K562 (cell line): Measurements from ENCODE around the gene MICOS13. TPM values are rescaled to one million over a fixed set of nuclear protein-coding genes. Genes with fewer than 3 reads are reported as not detected.
"Not testable (repeated sequence)": the region's sequence is repeated elsewhere in the genome, so short reads cannot be mapped to it uniquely, and the experiment has no call there.

Experiments
- ATAC-seq: fragments of 200-7000 bp; cut with Tn5 transposase; 3 replicates; pipeline ENCODE4 v1.9.1; 2020; ENCODE audit warnings: moderate library complexity
- BruUV-seq: library from RNA; stranded (reverse); fragments of 400-500 nt; replicated peaks from 2 replicates; lab custom pipeline; 2021; lab: Mats Ljungman, UMichigan
- CTCF ChIA-PET: fragments of 300-600 bp; formaldehyde crosslinking; extraction: SDS; loops from one replicate; lab custom pipeline; 2021; ENCODE audit warnings: low intra/inter-chr PET ratio; lab: Yijun Ruan, JAX
- POLR2A ChIA-PET: fragments of 300-600, 350-650 bp; sonication (Branson Sonifier 250); formaldehyde crosslinking; extraction: SDS; loops from one replicate; lab custom pipeline; 2021; ENCODE audit warnings: antibody characterized with exemption, inconsistent platforms; lab: Yijun Ruan, JAX
- DNase-seq, 4 experiments: peaks; one replicate each; pipeline versions ENCODE4 v3.0.0 to v3.0.0-alpha.2; 2011 to 2018; ENCODE audit warnings: low spot score in 3 of 4, mixed read lengths in 3 of 4; ENCODE audit errors: extremely low read depth in 1 of 4
- FAIRE-seq: peaks from 2 replicates; lab custom pipeline; 2011; peaks lifted over from hg19 to GRCh38; lab: Jason Lieb, UNC
- H2AFZ ChIP-seq: 2 replicates; pipeline ENCODE4 v1.6.0; 2011; ENCODE audit warnings: low read depth, low read length, control low read depth, inconsistent platforms
- H3K27ac ChIP-seq: fragments of 200-600 bp; 3 replicates; pipeline ENCODE4 v1.8.0; 2011; ENCODE audit warnings: low read depth, mild to moderate bottlenecking, control low read depth, inconsistent platforms, low read length, moderate library complexity, mixed read lengths; ENCODE audit errors: extremely low read depth
- H3K27me3 ChIP-seq, 2 experiments: fragments of 300-600 bp in 1 of 2; 2 replicates in 1 of 2; 3 replicates in 1 of 2; pipeline versions ENCODE4 v1.6.0 to v1.8.0; 2011; ENCODE audit warnings: inconsistent platforms in 2 of 2, low read length in 2 of 2, mild to moderate bottlenecking in 1 of 2, mixed read lengths in 1 of 2, moderate library complexity in 1 of 2; ENCODE audit not compliant: control insufficient read depth in 2 of 2, insufficient read depth in 2 of 2
- H3K36me3 ChIP-seq: fragments of 300-600 bp; 3 replicates; pipeline ENCODE4 v1.8.0; 2011; ENCODE audit warnings: mild to moderate bottlenecking, low read length, inconsistent platforms; ENCODE audit not compliant: control insufficient read depth, insufficient read depth
- H3K4me1 ChIP-seq, 2 experiments: fragments of 200-600 bp in 1 of 2; replicated peaks in 1 of 2; 2 replicates in 1 of 2; 3 replicates in 1 of 2; pipeline versions ENCODE4 v1.5.1 to v1.8.0; 2011; ENCODE audit warnings: inconsistent platforms in 2 of 2, low read length in 2 of 2, mild to moderate bottlenecking in 1 of 2, mixed read lengths in 1 of 2, moderate library complexity in 1 of 2; ENCODE audit not compliant: control insufficient read depth in 2 of 2, insufficient read depth in 2 of 2
- H3K4me2 ChIP-seq: 2 replicates; pipeline ENCODE4 v1.6.1; 2011; ENCODE audit warnings: low read length, control low read depth, inconsistent platforms, mixed read lengths; ENCODE audit not compliant: insufficient read depth
- H3K4me3 ChIP-seq: fragments of 200-600 bp; sonication (generic), shearing (Covaris generic); 2 replicates; pipeline ENCODE4 v1.5.1; 2016; ENCODE audit warnings: control low read depth, inconsistent platforms
- H3K79me2 ChIP-seq: fragments of 200-600 bp; 3 replicates; pipeline ENCODE4 v1.8.0; 2011; ENCODE audit warnings: low read length, inconsistent platforms; ENCODE audit not compliant: control insufficient read depth, insufficient read depth
- H3K9ac ChIP-seq, 2 experiments: 2 replicates each; pipeline versions ENCODE4 v1.6.0 to v1.6.1; 2011; ENCODE audit warnings: low read depth in 2 of 2, low read length in 2 of 2, control low read depth in 1 of 2, inconsistent platforms in 1 of 2, mild to moderate bottlenecking in 1 of 2, mixed read lengths in 1 of 2; ENCODE audit not compliant: insufficient read depth in 1 of 2
- H3K9me1 ChIP-seq: one replicate; pipeline ENCODE4 v1.6.0; 2011; ENCODE audit warnings: inconsistent platforms, mild to moderate bottlenecking, low read length, moderate library complexity; ENCODE audit not compliant: control insufficient read depth, insufficient read depth
- H3K9me3 ChIP-seq: replicated peaks from 2 replicates; pipeline ENCODE4 v1.5.1; 2011; ENCODE audit warnings: low read depth, low read length, inconsistent platforms; ENCODE audit not compliant: control insufficient read depth, insufficient read depth
- H4K20me1 ChIP-seq: replicated peaks from 2 replicates; pipeline ENCODE4 v1.6.1; 2011; ENCODE audit warnings: low read length, inconsistent platforms, mixed read lengths; ENCODE audit not compliant: control insufficient read depth, insufficient read depth
- POLR2A ChIP-seq: fragments of 450-650 bp; conservative IDR thresholded peaks from 2 replicates; pipeline ENCODE4 v1.6.1; 2016
- POLR2AphosphoS2 ChIP-seq: IDR thresholded peaks from 2 replicates; pipeline ENCODE4 v1.6.1; 2012; ENCODE audit warnings: low read length, improper control_type of control experiment
- POLR2G ChIP-seq: fragments of 200-400 bp; formaldehyde crosslinking; IDR thresholded peaks from 2 replicates; pipeline ENCODE4 v1.6.1; 2017; ENCODE audit warnings: low read depth, mild to moderate bottlenecking, antibody characterized with exemption, low read length, moderate library complexity
- RBFOX2 ChIP-seq: fragments of 200-400 bp; formaldehyde crosslinking; IDR thresholded peaks from 2 replicates; pipeline ENCODE4 v1.6.1; 2017; ENCODE audit warnings: low read depth, mild to moderate bottlenecking, low read length, moderate library complexity
- RBM17 ChIP-seq: fragments of 200-400 bp; formaldehyde crosslinking; IDR thresholded peaks from 2 replicates; pipeline ENCODE4 v1.6.1; 2017; ENCODE audit warnings: low read depth, mild to moderate bottlenecking, low read length, borderline replicate concordance
- RBM22 ChIP-seq: fragments of 200-400 bp; formaldehyde crosslinking; IDR thresholded peaks from 2 replicates; pipeline ENCODE4 v1.6.1; 2018; ENCODE audit warnings: low read length, low read depth; ENCODE audit not compliant: poor library complexity, severe bottlenecking
- SMAD2 ChIP-seq: fragments of 150-350 bp; IDR thresholded peaks from 2 replicates; pipeline ENCODE4 v1.6.1; 2014; ENCODE audit warnings: low read depth, mild to moderate bottlenecking, low read length
- WGBS: fragments of 100-300 bp; shearing (Covaris generic); methylation state at CpG from one replicate; pipeline ENCODE4 v1.1.6; 2016; ENCODE audit warnings: low coverage, mixed read lengths; ENCODE audit not compliant: insufficient coverage; ENCODE audit errors: missing lambda C conversion rate; 5-methylcytosine and 5-hydroxymethylcytosine counted together
- in situ Hi-C: fragments of 300-500 bp; cut with MboI; formaldehyde crosslinking; loops from 4 replicates; pipeline ENCODE4 v1.15.0; 2018; ENCODE audit warnings: inconsistent platforms, mixed read lengths
- intact Hi-C: fragments of 100-400 bp; cut with micrococcal nuclease; formaldehyde crosslinking; loops from 2 replicates; pipeline ENCODE4 v1.14.2; 2022
- polyA plus RNA-seq, 8 experiments: library from polyadenylated mRNA; depleted of rRNA in 4 of 8; stranded (reverse) in 5 of 8; unstranded in 3 of 8; fragments of >200 nt; fragmentation: Nextera tagmentation in 2 of 8; fragmentation: Illumina TruSeq in 1 of 8; extraction: Ambion mirVana in 2 of 8; extraction: Trizol in 1 of 8; gene quantifications; 2 replicates each; pipeline versions ENCODE4 v1.2.1 to v1.2.3, GENCODE V29; 2011 to 2014; ENCODE audit warnings: inconsistent platforms in 1 of 8, missing spikeins in 1 of 8
- total RNA-seq, 7 experiments: library from RNA; depleted of rRNA in 6 of 7; stranded (reverse); fragments of >200 nt in 6 of 7; fragmentation: Illumina TruSeq in 2 of 7; extraction: Trizol in 2 of 7; gene quantifications; 2 replicates each; pipeline versions ENCODE4 v1.2.1 to v1.2.3, GENCODE V29; 2011 to 2021; ENCODE audit warnings: low replicate concordance in 1 of 7

MICOS13 gene
- total and polyA plus RNA-seq, 9 of the 15 experiments (the other 6 are each of a cell fraction or from before 2014, with no cell fraction given) = 15.5 to 220 (median 49.4) TPM

- TF ChIP-seq RBFOX2 = 0 out of 2 replicates have a peak, but pooled peaks have one; percentile 4
- peak; percentile 6; the same call in 1 of the 2 replicates for TF ChIP-seq POLR2G
- H3K4me2 ChIP-seq, FAIRE-seq, H3K27me3 ChIP-seq, CTCF ChIA-PET, H3K27ac ChIP-seq, H3K9ac ChIP-seq, H3K4me3 ChIP-seq, H2AFZ ChIP-seq, in situ Hi-C loops, BruUV-seq, DNase-seq, intact Hi-C loops, H3K9me1 ChIP-seq, ATAC-seq, H3K9me3 ChIP-seq: not testable (repeated sequence)
- Histone ChIP-seq H3K36me3 (peaks cover 83% of the 10 kb centered on the region; the same call in 2 of the 3 replicates), H3K4me1 (peaks cover 0 to 36% of the 10 kb centered on the region in 2 experiments; a peak in 2 of 5 replicates), H4K20me1 (0 out of 2 replicates have a peak, but pooled peaks cover 15% of the 10 kb centered on the region), H3K79me2 (peaks cover 18% of the 10 kb centered on the region; the same call in 2 of the 3 replicates)
- WGBS = no CpG with 5 or more reads among the region's 28 CpGs
- POLR2A ChIA-PET = interaction anchor here (0.6 kb wide), 1 partner anchor 999 kb away, joined by 3 read pairs; no protein-coding TSS in a partner anchor
Observed at GRCh38 chr19:5702053-5702410, 21.7 kb upstream of the MICOS13 start.

- Histone ChIP-seq H4K20me1 (peaks cover 22% of the 10 kb centered on the region), H3K9me3 (no peaks in the 10 kb centered on the region), H3K4me2 (no peak overlapping the region), H3K9ac (no peak overlapping the region), H3K27ac (no peak overlapping the region), H3K4me1 (peaks cover 0 to 50% of the 10 kb centered on the region in 2 experiments; a peak in 2 of 5 replicates), H3K4me3 (no peak overlapping the region), H3K79me2 (peaks cover 26% of the 10 kb centered on the region), H3K9me1 (no peaks in the 10 kb centered on the region), H3K27me3 (no peaks in the 10 kb centered on the region)
- DNase-seq = no peak
- POLR2A ChIA-PET = interaction anchor here (0.6 to 2.0 kb wide), 5 partner anchors 9 to 20 kb away, joined by 3 to 7 read pairs (median 4); partner anchors contain the start of genes CATSPERD, LONP1 and RPL36
- TF ChIP-seq RBFOX2 (peak; percentile 32), POLR2A (peak; percentile 52; the same call in 1 of the 2 replicates), POLR2AphosphoS2 (peak; percentile 69; the same call in 1 of the 2 replicates), RBM17 (no peak), SMAD2 (no peak), POLR2G (peak; percentile 72), RBM22 (peak; percentile 70)
- TF ChIP-seq, all 486 proteins: peak for 5
- FAIRE-seq (no peak), ATAC-seq (no peak)
- no TSS peak for BruUV-seq
- in situ Hi-C loops (no loop called here), intact Hi-C loops (no loop called here)
- WGBS = 95% methylated on average over 19 of the region's 22 CpGs
- CTCF ChIA-PET = no interaction called here
- Histone ChIP-seq H2AFZ (no peak overlapping the region), H3K36me3 (peaks cover 83% of the 10 kb centered on the region; the same call in 2 of the 3 replicates)
Observed at GRCh38 chr19:5700455-5701092, 20.3 kb upstream of the MICOS13 start.
